Measurements from ENCODE around the gene OTOS.

GRCh38 chr2:240129311-240129710 is 11.1 kb downstream of the OTOS start:
- no peak for TF ChIP-seq CTCF (conservative IDR thresholded peaks at IDR 0.05; ENCODE audit: low read length)
- TF ChIP-seq EZH2phosphoT487 (IDR thresholded peaks at IDR 0.05; ENCODE audit: borderline replicate concordance, low read depth, low read length), result no peak
